ENCODE measurements around the gene MYMX. TPM values are rescaled to one million over a fixed set of nuclear protein-coding genes. Genes with fewer than 3 reads are reported as not detected.
A peak's percentile ranks its signal among the peaks of the same experiment; 100 is the strongest.

MYMX gene
- total and polyA plus RNA-seq, 2 of the 13 experiments (the other 11 are each of a cell fraction or from before 2014, with no cell fraction given) = not detected

DNA sequence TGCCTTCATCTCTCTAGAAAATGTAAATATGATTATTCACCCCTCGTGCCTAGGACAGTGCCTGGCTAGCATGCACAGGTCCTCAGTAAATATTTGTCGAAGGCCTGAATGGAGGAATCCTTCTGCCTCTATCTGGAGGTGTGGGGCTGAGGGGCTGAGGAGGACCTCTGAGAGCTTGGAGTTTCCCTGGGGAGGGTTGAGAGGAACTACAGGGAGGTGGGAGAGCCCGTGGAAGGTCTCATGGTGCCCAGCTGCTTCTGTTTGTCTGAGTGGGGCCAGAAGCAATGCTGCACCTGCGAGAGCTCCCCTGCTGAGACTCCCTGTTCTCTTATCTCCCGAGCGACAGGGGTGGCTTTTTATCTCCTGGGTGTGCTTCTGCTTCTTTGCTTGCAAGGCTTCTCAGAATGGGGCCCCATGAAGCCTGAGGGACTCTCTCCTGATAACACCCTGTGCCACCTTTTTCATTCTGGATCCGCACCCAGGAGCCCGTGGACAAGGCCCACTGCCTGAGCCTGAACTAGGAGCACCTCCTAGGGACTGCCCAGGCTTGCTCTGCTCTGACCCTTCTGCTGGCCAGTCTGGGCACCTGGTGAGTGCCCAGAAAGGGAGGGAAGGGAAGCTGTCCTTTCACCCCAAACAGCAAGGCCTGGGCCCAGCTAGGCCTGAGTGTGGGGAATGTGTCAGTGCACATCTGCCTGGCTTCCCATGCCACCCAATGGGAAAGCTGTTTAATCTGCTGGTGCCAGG, 9.0 kb downstream of the MYMX start:
- CTCF ChIA-PET (ENCODE audit: low intra/inter-chr PET ratio, low total read pairs) = no interaction called here
- in situ Hi-C loops (cut with HindIII; ENCODE audit: extremely low pct_ligation_motif_present, low pct_unique_long_range_greater_than_20kb) = no loop called here
- no peak for FAIRE-seq

DNA sequence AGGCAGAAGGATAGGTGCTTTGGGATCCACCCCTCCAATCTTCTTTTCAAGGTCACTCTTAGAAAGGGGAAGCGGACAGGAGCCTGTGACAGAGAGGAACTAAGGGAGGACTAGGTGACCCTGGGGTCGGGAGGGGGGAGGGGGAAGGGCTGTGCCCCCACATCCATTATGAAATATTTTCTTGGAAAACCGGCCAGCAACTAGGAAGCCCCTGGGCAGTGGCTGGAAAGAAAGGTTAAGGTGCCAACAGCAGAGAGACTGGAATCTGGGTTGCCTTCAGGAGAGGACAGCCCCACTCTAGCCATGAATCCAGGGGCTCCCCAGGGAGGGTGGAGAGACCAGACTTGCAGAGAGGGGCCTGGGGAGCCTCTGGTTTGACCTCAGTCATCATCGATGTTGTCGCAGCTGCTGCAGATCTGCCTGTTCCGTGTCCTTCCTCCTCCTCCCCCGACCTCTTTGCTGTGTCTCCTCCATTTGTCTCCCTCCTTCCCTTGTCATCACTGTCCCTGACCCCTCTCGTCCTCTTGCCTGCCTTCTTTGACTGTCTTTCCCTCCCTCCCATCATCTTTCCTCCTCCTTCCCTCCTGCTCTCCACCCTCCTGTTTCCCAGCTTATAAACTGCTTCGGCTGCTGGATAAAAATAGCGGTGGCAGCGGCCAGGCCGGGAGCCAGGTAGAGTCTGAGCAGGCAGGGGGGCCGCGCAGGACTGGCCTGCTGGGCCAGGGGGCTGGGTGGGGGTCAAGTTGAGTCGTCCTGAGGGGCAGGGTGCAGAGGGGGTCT, 9.8 kb downstream of the MYMX start:
- CTCF ChIA-PET (ENCODE audit: low intra/inter-chr PET ratio, low total read pairs) = no interaction called here
- H3K4me3 ChIP-seq (replicated peaks in 1 of 3; ENCODE audit: insufficient read depth in 1 of 3, low read depth in 2 of 3, low read length in 3 of 3) = no peak overlapping the region

More for the DNA sequence above, 9.0 kb downstream of the MYMX start:
- no peak for ATAC-seq
- Histone ChIP-seq H4K20me1 (ENCODE audit: insufficient read depth, low read length) (no peaks in the 10 kb centered on the region), H3K4me3 (replicated peaks in 1 of 3; ENCODE audit: insufficient read depth in 1 of 3, low read depth in 2 of 3, low read length in 3 of 3) (no peak overlapping the region), H3K9ac (ENCODE audit: insufficient read depth, low read depth, low read length) (no peak overlapping the region), H3K9me3 (ENCODE audit: low read length) (no peaks in the 10 kb centered on the region), H3K79me2 (ENCODE audit: insufficient read depth, low read length) (peaks cover 17% of the 10 kb centered on the region), H3K4me1 (ENCODE audit: insufficient read depth, low read length) (peaks cover 73% of the 10 kb centered on the region), H3K36me3 (replicated peaks in 1 of 2; ENCODE audit: control insufficient read depth in 1 of 2, insufficient read depth in 2 of 2, low read length in 2 of 2) (peaks cover 6 to 10% of the 10 kb centered on the region in 2 experiments; a peak in 4 of 5 replicates), H3K4me2 (ENCODE audit: low read depth, low read length) (no peak overlapping the region), H2AFZ (ENCODE audit: low read length) (no peak overlapping the region), H3K27me3 (ENCODE audit: control insufficient read depth in 1 of 2, insufficient read depth in 2 of 2, low read length in 2 of 2) (0 out of 5 replicates have a peak, but pooled peaks cover 0 to 1% of the 10 kb centered on the region in 2 experiments), H3K27ac (ENCODE audit: extremely low read length, insufficient read depth, low read length) (no peak overlapping the region)
- no TSS peak for BruUV-seq (replicated peaks)
- POLR2A ChIA-PET = interaction anchor here (0.9 kb wide), 1 partner anchor 21 kb away, joined by 3 read pairs; the partner anchor contains the start of gene HSP90AB1
- no peak for DNase-seq (ENCODE audit: low spot score)
- intact Hi-C loops (cut with micrococcal nuclease; ENCODE audit: unreplicated experiment) = no loop called here
- WGBS (ENCODE audit: low lambda C conversion rate) = 84% methylated on average over 8 of the region's 8 CpGs
- TF ChIP-seq ZNF563 (CRISPR knock-in tag; IDR thresholded peaks at IDR 0.05) (0 out of 2 replicates have a peak, but pooled peaks have one; percentile 23), NR2C2 (CRISPR knock-in tag; IDR thresholded peaks at IDR 0.05; ENCODE audit: borderline replicate concordance) (no peak), BCL6 (CRISPR knock-in tag; IDR thresholded peaks at IDR 0.05) (peak; percentile 54; the same call in 1 of the 2 replicates), KLF13 (CRISPR knock-in tag; IDR thresholded peaks at IDR 0.05) (no peak)

More for the DNA sequence above, 9.8 kb downstream of the MYMX start:
- in situ Hi-C loops (cut with HindIII; ENCODE audit: extremely low pct_ligation_motif_present, low pct_unique_long_range_greater_than_20kb) = no loop called here
- FAIRE-seq (no peak), ATAC-seq (no peak), DNase-seq (ENCODE audit: low spot score) (no peak)
- intact Hi-C loops (cut with micrococcal nuclease; ENCODE audit: unreplicated experiment) = no loop called here
- H4K20me1 ChIP-seq (ENCODE audit: insufficient read depth, low read length) = no peaks in the 10 kb centered on the region
- 90% methylated on average over 15 of the region's 15 CpGs for WGBS (ENCODE audit: low lambda C conversion rate)
- H3K79me2 ChIP-seq (ENCODE audit: insufficient read depth, low read length) = peaks cover 17% of the 10 kb centered on the region
- peaks cover 65% of the 10 kb centered on the region for H3K4me1 ChIP-seq (ENCODE audit: insufficient read depth, low read length)
- H3K9me3 ChIP-seq (ENCODE audit: low read length) = no peaks in the 10 kb centered on the region
- POLR2A ChIA-PET = no interaction called here
- BruUV-seq (replicated peaks) = no TSS peak
- no peak overlapping the region for H3K9ac ChIP-seq (ENCODE audit: insufficient read depth, low read depth, low read length)
- H3K27me3 ChIP-seq (ENCODE audit: control insufficient read depth in 1 of 2, insufficient read depth in 2 of 2, low read length in 2 of 2) = 0 out of 5 replicates have a peak, but pooled peaks cover 0 to 1% of the 10 kb centered on the region in 2 experiments
- peaks cover 7 to 13% of the 10 kb centered on the region in 2 experiments; a peak in 4 of 5 replicates for H3K36me3 ChIP-seq (replicated peaks in 1 of 2; ENCODE audit: control insufficient read depth in 1 of 2, insufficient read depth in 2 of 2, low read length in 2 of 2)
- no peak overlapping the region for H2AFZ ChIP-seq (ENCODE audit: low read length)
- TF ChIP-seq EEA1 (CRISPR knock-in tag; IDR thresholded peaks at IDR 0.05; ENCODE audit: borderline replicate concordance) = peak; percentile 33; the same call in 1 of the 2 replicates
- TF ChIP-seq KMT2B (CRISPR knock-in tag; IDR thresholded peaks at IDR 0.05) = no peak
- TF ChIP-seq, protein P1, sequence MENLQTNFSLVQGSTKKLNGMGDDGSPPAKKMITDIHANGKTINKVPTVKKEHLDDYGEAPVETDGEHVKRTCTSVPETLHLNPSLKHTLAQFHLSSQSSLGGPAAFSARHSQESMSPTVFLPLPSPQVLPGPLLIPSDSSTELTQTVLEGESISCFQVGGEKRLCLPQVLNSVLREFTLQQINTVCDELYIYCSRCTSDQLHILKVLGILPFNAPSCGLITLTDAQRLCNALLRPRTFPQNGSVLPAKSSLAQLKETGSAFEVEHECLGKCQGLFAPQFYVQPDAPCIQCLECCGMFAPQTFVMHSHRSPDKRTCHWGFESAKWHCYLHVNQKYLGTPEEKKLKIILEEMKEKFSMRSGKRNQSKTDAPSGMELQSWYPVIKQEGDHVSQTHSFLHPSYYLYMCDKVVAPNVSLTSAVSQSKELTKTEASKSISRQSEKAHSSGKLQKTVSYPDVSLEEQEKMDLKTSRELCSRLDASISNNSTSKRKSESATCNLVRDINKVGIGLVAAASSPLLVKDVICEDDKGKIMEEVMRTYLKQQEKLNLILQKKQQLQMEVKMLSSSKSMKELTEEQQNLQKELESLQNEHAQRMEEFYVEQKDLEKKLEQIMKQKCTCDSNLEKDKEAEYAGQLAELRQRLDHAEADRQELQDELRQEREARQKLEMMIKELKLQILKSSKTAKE (CRISPR knock-in tag; IDR thresholded peaks at IDR 0.05; ENCODE audit: borderline replicate concordance) = 0 out of 2 replicates have a peak, but pooled peaks have one; percentile 15
- no peak overlapping the region for H3K4me2 ChIP-seq (ENCODE audit: low read depth, low read length)
- no peak overlapping the region for H3K27ac ChIP-seq (ENCODE audit: extremely low read length, insufficient read depth, low read length)
